Measurements from ENCODE around the gene PERM1.

PERM1 gene

GRCh38 chr1:1004780-1005697 is 23.1 kb upstream of the PERM1 start:
- H3K4me3 ChIP-seq (ENCODE audit: low read depth, low read length), result no peak overlapping the region
- no peak for TF ChIP-seq CTCF (IDR thresholded peaks at IDR 0.05; ENCODE audit: low read depth, low read length, missing control alignments)
- in situ Hi-C loops (cut with HindIII; ENCODE audit: low sequenced_read_pairs), result no loop called here
- no peak for DNase-seq (ENCODE audit: low read depth)

GRCh38 chr1:1004420-1004779 is 22.5 kb upstream of the PERM1 start:
- no peak overlapping the region for H3K4me3 ChIP-seq (ENCODE audit: low read depth, low read length)
- TF ChIP-seq CTCF (IDR thresholded peaks at IDR 0.05; ENCODE audit: low read depth, low read length, missing control alignments), result no peak
- in situ Hi-C loops (cut with HindIII; ENCODE audit: low sequenced_read_pairs), result no loop called here
- DNase-seq (ENCODE audit: low read depth), result no peak

GRCh38 chr1:1003618-1004419 is 21.9 kb upstream of the PERM1 start:
- TF ChIP-seq CTCF (IDR thresholded peaks at IDR 0.05; ENCODE audit: low read depth, low read length, missing control alignments), result no peak
- DNase-seq (ENCODE audit: low read depth), result no peak
- in situ Hi-C loops (cut with HindIII; ENCODE audit: low sequenced_read_pairs), result no loop called here

GRCh38 chr1:1001057-1001783 is 19.3 kb upstream of the PERM1 start:
- DNase-seq (ENCODE audit: low read depth), result no peak
- H3K4me3 ChIP-seq (ENCODE audit: low read depth, low read length), result peak overlapping the region; percentile 56
- TF ChIP-seq CTCF (IDR thresholded peaks at IDR 0.05; ENCODE audit: low read depth, low read length, missing control alignments), result no peak
- in situ Hi-C loops (cut with HindIII; ENCODE audit: low sequenced_read_pairs), result no loop called here

More at GRCh38 chr1:1003618-1004419, 21.9 kb upstream of the PERM1 start:
- H3K4me3 ChIP-seq (ENCODE audit: low read depth, low read length), result no peak overlapping the region

- DNase-seq (ENCODE audit: low read depth), result peak; percentile 60
- no peak for TF ChIP-seq CTCF (IDR thresholded peaks at IDR 0.05; ENCODE audit: low read depth, low read length, missing control alignments)
- in situ Hi-C loops (cut with HindIII; ENCODE audit: low sequenced_read_pairs), result no loop called here
- peak overlapping the region; percentile 56 for H3K4me3 ChIP-seq (ENCODE audit: low read depth, low read length)
Measured at GRCh38 chr1:1000357-1001056, 18.6 kb upstream of the PERM1 start.

Data from astrocyte of the cerebellum (primary cell).